Hepatocyte (in vitro differentiated cells): ENCODE data around the gene ARL6IP1.

Experiments
- EZH2 ChIP-seq: fragments of 200-600 bp; sonication (generic); IDR thresholded peaks from 2 replicates; pipeline ENCODE4 v1.6.1; 2016; ENCODE audit warnings: antibody characterized with exemption, mild to moderate bottlenecking, borderline replicate concordance
- EZH2phosphoT487 ChIP-seq: fragments of 200-600 bp; sonication (generic); IDR thresholded peaks from one replicate; pipeline ENCODE4 v1.6.1; 2018; ENCODE audit warnings: antibody characterized with exemption, mild to moderate bottlenecking, low read depth, moderate library complexity; ENCODE audit not compliant: unreplicated experiment, severe bottlenecking
- TF ChIP-seq, protein P1 (sequence below): fragments of 200-600 bp; sonication (generic); IDR thresholded peaks from 2 replicates; pipeline ENCODE4 v1.5.1; 2016; ENCODE audit warnings: antibody characterized with exemption, mild to moderate bottlenecking; ENCODE audit not compliant: poor library complexity

DNA sequence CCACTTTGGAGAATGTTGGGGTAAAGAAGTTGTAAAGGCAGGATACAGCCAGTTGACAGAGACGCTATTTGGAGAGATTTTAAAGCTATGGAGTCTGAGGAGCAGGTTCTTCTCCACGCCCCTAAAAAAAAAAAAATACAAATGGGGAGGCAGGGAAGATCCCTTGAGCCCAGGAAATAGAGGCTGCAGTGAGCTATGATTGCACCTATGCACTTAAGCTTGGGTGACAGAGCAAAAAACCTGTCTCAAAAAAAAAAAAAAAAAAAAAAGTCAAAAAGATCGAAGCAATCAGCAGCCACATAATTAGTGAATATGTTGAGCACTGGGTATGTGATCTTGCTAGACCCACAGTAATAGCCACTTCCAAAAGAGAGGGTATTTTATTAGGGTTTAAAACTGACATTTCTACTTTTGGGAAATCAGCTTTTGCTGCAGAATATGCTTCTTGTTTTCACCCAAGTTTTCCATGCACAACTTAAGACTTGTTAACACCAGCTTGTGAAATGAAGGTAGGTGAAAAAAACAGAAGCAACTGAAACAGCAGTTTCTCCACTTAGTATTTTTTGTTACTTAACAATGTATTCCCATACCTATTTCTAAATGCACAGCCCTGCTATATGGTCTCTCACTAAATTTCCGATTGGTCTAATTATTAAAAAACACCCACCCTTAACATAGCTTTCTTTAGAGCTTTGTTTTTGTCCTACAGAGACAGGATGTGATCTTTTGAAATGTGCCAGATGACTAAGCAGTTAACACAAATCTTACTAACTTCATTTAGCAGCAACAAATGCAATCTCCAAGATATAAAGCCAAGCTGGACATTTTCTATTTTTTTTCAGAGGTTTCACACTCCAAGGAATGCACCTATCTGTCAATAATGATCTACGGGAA lies 2.5 kb upstream of the ARL6IP1 start:
- TF ChIP-seq, protein P1, sequence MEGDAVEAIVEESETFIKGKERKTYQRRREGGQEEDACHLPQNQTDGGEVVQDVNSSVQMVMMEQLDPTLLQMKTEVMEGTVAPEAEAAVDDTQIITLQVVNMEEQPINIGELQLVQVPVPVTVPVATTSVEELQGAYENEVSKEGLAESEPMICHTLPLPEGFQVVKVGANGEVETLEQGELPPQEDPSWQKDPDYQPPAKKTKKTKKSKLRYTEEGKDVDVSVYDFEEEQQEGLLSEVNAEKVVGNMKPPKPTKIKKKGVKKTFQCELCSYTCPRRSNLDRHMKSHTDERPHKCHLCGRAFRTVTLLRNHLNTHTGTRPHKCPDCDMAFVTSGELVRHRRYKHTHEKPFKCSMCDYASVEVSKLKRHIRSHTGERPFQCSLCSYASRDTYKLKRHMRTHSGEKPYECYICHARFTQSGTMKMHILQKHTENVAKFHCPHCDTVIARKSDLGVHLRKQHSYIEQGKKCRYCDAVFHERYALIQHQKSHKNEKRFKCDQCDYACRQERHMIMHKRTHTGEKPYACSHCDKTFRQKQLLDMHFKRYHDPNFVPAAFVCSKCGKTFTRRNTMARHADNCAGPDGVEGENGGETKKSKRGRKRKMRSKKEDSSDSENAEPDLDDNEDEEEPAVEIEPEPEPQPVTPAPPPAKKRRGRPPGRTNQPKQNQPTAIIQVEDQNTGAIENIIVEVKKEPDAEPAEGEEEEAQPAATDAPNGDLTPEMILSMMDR, result no peak
- TF ChIP-seq EZH2, result no peak
- TF ChIP-seq EZH2phosphoT487, result no peak
